ENCODE data around the gene LIFR.

LIFR gene

DNA sequence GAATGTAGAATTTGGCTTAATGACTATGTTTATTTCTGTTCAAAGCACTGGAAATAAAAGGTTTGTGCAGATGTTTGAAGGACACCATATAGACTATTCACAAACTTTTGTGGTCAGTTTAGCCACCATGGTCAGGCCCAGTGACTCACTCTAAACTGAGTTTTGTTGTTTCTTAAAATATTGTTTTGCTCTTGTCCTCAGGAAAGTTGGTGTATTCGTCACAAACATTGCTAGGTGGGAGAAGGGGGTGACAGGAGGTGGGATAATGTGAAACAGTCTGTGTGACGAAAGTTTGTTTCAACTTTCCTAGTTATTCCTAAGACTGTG lies 35.0 kb upstream of the LIFR start:
- peak; percentile 9 for DNase-seq (ENCODE audit: low read depth)
- H3K4me3 ChIP-seq (ENCODE audit: low read length), result no peak overlapping the region
- TF ChIP-seq, protein P1, sequence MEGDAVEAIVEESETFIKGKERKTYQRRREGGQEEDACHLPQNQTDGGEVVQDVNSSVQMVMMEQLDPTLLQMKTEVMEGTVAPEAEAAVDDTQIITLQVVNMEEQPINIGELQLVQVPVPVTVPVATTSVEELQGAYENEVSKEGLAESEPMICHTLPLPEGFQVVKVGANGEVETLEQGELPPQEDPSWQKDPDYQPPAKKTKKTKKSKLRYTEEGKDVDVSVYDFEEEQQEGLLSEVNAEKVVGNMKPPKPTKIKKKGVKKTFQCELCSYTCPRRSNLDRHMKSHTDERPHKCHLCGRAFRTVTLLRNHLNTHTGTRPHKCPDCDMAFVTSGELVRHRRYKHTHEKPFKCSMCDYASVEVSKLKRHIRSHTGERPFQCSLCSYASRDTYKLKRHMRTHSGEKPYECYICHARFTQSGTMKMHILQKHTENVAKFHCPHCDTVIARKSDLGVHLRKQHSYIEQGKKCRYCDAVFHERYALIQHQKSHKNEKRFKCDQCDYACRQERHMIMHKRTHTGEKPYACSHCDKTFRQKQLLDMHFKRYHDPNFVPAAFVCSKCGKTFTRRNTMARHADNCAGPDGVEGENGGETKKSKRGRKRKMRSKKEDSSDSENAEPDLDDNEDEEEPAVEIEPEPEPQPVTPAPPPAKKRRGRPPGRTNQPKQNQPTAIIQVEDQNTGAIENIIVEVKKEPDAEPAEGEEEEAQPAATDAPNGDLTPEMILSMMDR (conservative IDR thresholded peaks at IDR 0.05; ENCODE audit: low read length), result no peak

DNA sequence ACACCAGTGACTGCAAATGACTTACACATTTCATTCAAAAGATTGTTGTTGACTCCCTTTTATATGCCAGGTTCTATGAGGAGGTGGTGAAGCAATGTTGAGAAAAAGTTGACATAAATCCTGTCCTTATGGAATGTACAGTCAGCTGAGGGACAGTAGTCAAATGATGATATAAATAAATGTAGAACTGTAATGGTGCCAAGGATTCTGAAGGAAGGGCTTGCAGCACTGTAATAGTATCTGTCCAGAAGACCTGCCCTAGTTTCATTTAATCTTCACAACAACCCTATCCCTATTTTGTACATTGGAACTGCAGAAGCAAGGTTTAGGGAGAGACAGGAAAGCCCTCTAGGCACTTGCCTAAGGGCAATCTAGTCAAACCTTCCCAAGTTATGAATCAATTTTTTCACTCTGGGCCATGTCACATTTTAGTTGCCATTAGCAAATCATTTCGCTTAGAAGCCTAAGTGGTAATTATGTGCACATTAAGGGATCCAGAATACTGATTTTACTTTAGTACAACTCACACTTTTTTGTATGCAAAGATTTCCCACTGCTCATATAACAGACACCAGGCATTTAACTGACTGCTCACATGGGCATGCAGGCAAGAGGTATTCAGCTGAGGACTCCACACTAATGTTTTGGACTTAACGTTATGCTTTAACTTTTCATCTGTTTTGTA lies 34.5 kb upstream of the LIFR start:
- DNase-seq (ENCODE audit: low read depth), result no peak
- no peak overlapping the region for H3K4me3 ChIP-seq (ENCODE audit: low read length)
- TF ChIP-seq, protein P1 (conservative IDR thresholded peaks at IDR 0.05; ENCODE audit: low read length), result no peak

DNA sequence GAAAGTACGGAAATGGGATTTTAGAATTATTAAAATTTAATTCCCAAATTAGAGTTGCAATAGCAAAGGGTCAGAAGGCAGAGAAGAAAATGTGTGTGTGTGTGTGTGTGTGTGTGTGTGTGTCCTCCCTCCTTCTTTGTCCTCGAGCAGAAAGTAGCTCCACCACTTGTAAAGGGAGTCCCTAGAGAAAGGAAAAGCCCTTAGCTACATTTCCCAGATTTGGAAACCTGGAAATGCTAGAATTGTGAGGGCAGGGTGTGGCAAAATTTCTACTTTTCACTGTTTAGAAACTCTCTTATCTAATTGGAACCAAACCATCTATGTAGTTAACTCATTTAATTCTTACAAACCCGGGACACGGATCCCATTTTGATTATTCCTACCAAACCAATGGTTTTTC lies 33.2 kb upstream of the LIFR start:
- H3K4me3 ChIP-seq (ENCODE audit: low read length), result no peak overlapping the region
- TF ChIP-seq, protein P1 (conservative IDR thresholded peaks at IDR 0.05; ENCODE audit: low read length), result no peak
- DNase-seq (ENCODE audit: low read depth), result no peak

DNA sequence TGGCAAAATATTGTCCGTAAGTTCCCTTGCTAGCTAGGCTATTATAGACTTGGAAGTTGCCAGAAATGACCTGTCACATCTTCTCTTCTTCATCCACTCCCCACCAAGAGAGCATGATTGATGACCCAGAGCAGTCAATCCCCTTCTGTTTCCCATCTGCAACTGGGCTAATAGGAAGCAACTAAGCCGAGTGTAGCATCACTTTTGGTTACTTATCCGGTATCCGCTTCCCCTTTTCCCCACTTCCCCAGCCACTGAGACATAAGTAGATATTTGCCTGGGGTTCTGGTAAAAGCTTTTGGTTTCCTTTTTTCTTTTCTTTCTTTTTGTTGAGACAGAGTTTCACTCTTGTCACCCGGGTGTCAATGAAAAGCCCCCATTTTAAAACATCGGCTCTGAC lies 29.4 kb upstream of the LIFR start:
- H3K4me3 ChIP-seq (ENCODE audit: low read length), result no peak overlapping the region
- DNase-seq (ENCODE audit: low read depth), result no peak
- TF ChIP-seq, protein P1 (conservative IDR thresholded peaks at IDR 0.05; ENCODE audit: low read length), result no peak

DNA sequence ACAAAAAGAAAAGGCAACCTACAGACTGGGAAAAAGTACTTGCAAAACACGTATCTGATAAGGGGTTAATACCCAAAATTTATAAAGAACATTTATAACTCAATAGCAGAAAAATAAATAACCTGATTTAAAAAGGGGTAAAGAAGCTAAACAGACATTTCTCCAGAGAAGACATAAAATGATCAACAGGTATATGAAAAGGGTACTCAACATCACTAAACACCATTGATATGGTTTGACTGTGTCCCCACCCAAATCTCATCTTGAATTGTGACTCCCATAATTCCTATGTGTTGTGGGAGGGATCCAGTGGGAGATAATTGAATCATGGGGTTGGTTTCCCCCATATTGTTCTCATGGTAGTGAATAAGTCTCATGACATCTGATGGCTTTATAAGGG lies 27.1 kb upstream of the LIFR start:
- TF ChIP-seq, protein P1 (conservative IDR thresholded peaks at IDR 0.05; ENCODE audit: low read length), result no peak
- no peak overlapping the region for H3K4me3 ChIP-seq (ENCODE audit: low read length)
- DNase-seq (ENCODE audit: low read depth), result no peak

DNA sequence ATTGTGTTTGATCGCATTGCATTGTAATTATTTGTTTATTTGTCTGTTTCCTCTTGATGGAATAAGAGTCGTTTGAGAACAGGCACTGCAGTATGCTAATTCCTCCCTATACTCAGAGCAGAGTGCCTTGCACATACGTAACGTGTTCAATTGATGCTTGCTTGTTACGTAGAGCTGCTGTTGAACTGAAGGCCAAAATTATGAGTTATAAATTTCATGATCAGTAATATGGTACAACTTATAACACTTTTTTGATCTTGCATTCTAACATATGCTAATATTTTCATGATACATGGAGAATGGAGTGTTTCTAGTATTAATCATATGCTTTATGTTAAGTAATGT lies 26.5 kb upstream of the LIFR start:
- DNase-seq (ENCODE audit: low read depth), result no peak
- TF ChIP-seq, protein P1 (conservative IDR thresholded peaks at IDR 0.05; ENCODE audit: low read length), result no peak
- no peak overlapping the region for H3K4me3 ChIP-seq (ENCODE audit: low read length)

DNA sequence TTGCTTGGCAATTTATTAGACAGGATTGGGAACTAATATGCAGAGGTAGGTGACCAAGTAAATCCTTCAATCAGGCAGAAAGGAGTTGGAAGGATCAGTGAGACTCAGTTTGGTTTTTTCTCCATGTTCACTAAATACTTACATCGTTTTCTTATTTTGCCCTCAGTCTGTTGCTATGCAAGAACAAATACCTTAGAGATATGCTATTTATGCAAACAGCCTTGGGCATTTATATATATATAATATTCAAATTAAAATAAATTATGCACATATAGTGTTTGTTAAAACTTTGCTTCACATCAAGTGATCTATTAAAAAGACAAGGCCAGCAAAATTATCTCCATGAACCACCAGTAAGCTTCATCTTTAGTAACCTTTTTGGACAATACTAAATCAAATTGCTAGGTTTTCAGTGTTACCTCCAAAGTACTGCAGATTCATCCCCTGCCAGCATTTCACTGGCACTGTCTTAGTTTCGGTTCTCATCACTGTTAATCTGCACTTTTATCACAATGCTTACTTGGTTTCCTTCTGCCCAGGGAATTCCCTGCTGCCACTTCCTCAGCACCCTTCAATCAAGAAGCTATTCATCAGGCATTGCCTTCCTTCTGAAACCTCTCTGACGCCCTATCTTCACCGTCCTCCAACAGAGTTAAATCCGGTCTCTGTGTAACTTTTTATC lies 26.0 kb upstream of the LIFR start:
- no peak for DNase-seq (ENCODE audit: low read depth)
- H3K4me3 ChIP-seq (ENCODE audit: low read length), result no peak overlapping the region
- TF ChIP-seq, protein P1 (conservative IDR thresholded peaks at IDR 0.05; ENCODE audit: low read length), result no peak

All from AG10803 (cell line).